Body of pancreas (tissue), 4 donors: Measurements from ENCODE around the gene GTPBP3.

ENCODE experiments used
- POLR2A ChIP-seq, 3 donors: fragments of 450-650 bp; IDR thresholded peaks; one replicate each; pipeline ENCODE4 v1.6.1; 2016; ENCODE audit warnings: antibody characterized with exemption in 3 of 3, mild to moderate bottlenecking in 2 of 3
- TF ChIP-seq, protein P1 (sequence below), 7 experiments: fragments of 450-650 bp in 4 of 7; fragments of 200-600 bp in 3 of 7; sonication (generic) in 3 of 7; IDR thresholded peaks; one replicate each; pipeline ENCODE4 v1.5.1; 2016 to 2019; ENCODE audit warnings: antibody characterized with exemption in 7 of 7

DNA sequence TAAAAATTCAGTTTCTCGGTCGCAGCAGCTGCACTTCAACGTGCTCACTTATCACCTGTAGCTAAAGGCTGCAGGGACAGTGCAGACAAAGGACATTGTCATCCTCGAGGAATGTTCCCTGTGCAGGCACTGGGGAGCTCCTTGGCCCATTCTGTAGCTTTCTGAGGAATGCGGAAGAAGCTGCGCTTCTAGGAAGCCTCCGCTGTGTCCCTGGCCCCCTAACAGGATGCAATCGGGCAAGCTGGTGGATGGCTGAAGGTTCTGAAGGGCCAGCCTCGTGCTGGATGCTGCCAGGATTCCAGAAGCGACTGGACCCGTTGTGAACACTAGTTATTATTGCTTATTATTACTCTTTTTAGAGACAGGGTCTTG is 10.8 kb upstream of the GTPBP3 start:
- TF ChIP-seq, protein P1, sequence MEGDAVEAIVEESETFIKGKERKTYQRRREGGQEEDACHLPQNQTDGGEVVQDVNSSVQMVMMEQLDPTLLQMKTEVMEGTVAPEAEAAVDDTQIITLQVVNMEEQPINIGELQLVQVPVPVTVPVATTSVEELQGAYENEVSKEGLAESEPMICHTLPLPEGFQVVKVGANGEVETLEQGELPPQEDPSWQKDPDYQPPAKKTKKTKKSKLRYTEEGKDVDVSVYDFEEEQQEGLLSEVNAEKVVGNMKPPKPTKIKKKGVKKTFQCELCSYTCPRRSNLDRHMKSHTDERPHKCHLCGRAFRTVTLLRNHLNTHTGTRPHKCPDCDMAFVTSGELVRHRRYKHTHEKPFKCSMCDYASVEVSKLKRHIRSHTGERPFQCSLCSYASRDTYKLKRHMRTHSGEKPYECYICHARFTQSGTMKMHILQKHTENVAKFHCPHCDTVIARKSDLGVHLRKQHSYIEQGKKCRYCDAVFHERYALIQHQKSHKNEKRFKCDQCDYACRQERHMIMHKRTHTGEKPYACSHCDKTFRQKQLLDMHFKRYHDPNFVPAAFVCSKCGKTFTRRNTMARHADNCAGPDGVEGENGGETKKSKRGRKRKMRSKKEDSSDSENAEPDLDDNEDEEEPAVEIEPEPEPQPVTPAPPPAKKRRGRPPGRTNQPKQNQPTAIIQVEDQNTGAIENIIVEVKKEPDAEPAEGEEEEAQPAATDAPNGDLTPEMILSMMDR (IDR thresholded peaks at IDR 0.05) = no peak
- TF ChIP-seq POLR2A (IDR thresholded peaks at IDR 0.05) = no peak
